SK-N-SH treated with all-trans-retinoic acid at 6 μM for 48 hours (cell line): ENCODE results near the gene NDUFAF2.

Experiments
- ATAC-seq: fragments of 200-7000 bp; cut with Tn5 transposase; 3 replicates; pipeline ENCODE4 v1.9.1; 2020; ENCODE audit warnings: mild to moderate bottlenecking, moderate library complexity
- BACH2 ChIP-seq: fragments of 250-450 bp; sonication (Bioruptor Pico); IDR thresholded peaks from 2 replicates; pipeline ENCODE4 v1.9.0; 2021; ENCODE audit warnings: mild to moderate bottlenecking, borderline replicate concordance
- CSDC2 ChIP-seq: fragments of 250-450 bp; sonication (Bioruptor Pico); IDR thresholded peaks from 2 replicates; pipeline ENCODE4 v1.5.0; 2020; ENCODE audit warnings: mild to moderate bottlenecking, moderate library complexity
- ESRRG ChIP-seq: fragments of 250-450 bp; sonication (Bioruptor Pico); IDR thresholded peaks from 2 replicates; pipeline ENCODE4 v1.6.1; 2021; ENCODE audit warnings: mild to moderate bottlenecking
- GLIS3 ChIP-seq: fragments of 250-450 bp; sonication (Bioruptor Pico); IDR thresholded peaks from 2 replicates; pipeline ENCODE4 v1.5.0; 2020; ENCODE audit warnings: mild to moderate bottlenecking, moderate library complexity
- ISL1 ChIP-seq: fragments of 250-450 bp; sonication (Bioruptor Pico); IDR thresholded peaks from 2 replicates; pipeline ENCODE4 v2.1.2; 2022; ENCODE audit warnings: mild to moderate bottlenecking, moderate library complexity
- OSR1 ChIP-seq: fragments of 250-450 bp; sonication (Bioruptor Pico); IDR thresholded peaks from 2 replicates; pipeline ENCODE4 v1.8.0; 2022; ENCODE audit warnings: moderate library complexity, mild to moderate bottlenecking, inconsistent platforms
- PPARA ChIP-seq: fragments of 250-450 bp; sonication (Bioruptor Pico); IDR thresholded peaks from 2 replicates; pipeline ENCODE4 v1.5.0; 2020; ENCODE audit warnings: mild to moderate bottlenecking, borderline replicate concordance
- RARB ChIP-seq: fragments of 250-450 bp; sonication (Bioruptor Pico); IDR thresholded peaks from 2 replicates; pipeline ENCODE4 v1.8.0; 2021; ENCODE audit warnings: mild to moderate bottlenecking, moderate library complexity
- SNAI2 ChIP-seq: fragments of 250-450 bp; sonication (Bioruptor Pico); IDR thresholded peaks from 2 replicates; pipeline ENCODE4 v1.5.0; 2020; ENCODE audit warnings: mild to moderate bottlenecking, moderate library complexity
- TCF4 ChIP-seq: fragments of 250-450 bp; sonication (Bioruptor Pico); IDR thresholded peaks from 2 replicates; pipeline ENCODE4 v1.8.0; 2021; ENCODE audit warnings: mild to moderate bottlenecking, moderate library complexity, borderline replicate concordance
- TOX ChIP-seq: fragments of 250-450 bp; sonication (Bioruptor Pico); IDR thresholded peaks from 2 replicates; pipeline ENCODE4 v1.8.0; 2021; ENCODE audit warnings: mild to moderate bottlenecking, moderate library complexity, borderline replicate concordance
- ZC3H10 ChIP-seq: fragments of 250-450 bp; sonication (Bioruptor Pico); IDR thresholded peaks from 2 replicates; pipeline ENCODE4 v1.5.1; 2021; ENCODE audit warnings: mild to moderate bottlenecking, moderate library complexity
- ZFP3 ChIP-seq: fragments of 250-450 bp; sonication (Bioruptor Pico); IDR thresholded peaks from 2 replicates; pipeline ENCODE4 v1.5.0; 2020; ENCODE audit warnings: mild to moderate bottlenecking, moderate library complexity
- ZFP30 ChIP-seq: fragments of 450-650 bp; formaldehyde crosslinking; IDR thresholded peaks from 2 replicates; pipeline ENCODE4 v1.5.0; 2022; ENCODE audit warnings: mild to moderate bottlenecking, moderate library complexity
- ZNF565 ChIP-seq: fragments of 450-650 bp; formaldehyde crosslinking; conservative IDR thresholded peaks from 2 replicates; pipeline ENCODE4 v1.5.0; 2020; ENCODE audit warnings: low read depth, mild to moderate bottlenecking, moderate library complexity
- ZNF70 ChIP-seq: fragments of 450-650 bp; formaldehyde crosslinking; IDR thresholded peaks from 2 replicates; pipeline ENCODE4 v1.5.0; 2020; ENCODE audit warnings: mild to moderate bottlenecking, moderate library complexity
- ZNF8 ChIP-seq: fragments of 450-650 bp; formaldehyde crosslinking; IDR thresholded peaks from 2 replicates; pipeline ENCODE4 v1.5.0; 2020; ENCODE audit warnings: mild to moderate bottlenecking, moderate library complexity
- TF ChIP-seq, protein P1 (sequence below): fragments of 250-450 bp; sonication (Bioruptor Pico); IDR thresholded peaks from 2 replicates; pipeline ENCODE4 v1.8.0; 2021; ENCODE audit warnings: low read depth, mild to moderate bottlenecking, moderate library complexity, borderline replicate concordance
- TF ChIP-seq, protein P2 (sequence below): fragments of 250-450 bp; sonication (Bioruptor Pico); IDR thresholded peaks from 2 replicates; pipeline ENCODE4 v1.8.0; 2020; ENCODE audit warnings: mild to moderate bottlenecking, moderate library complexity, borderline replicate concordance
- TF ChIP-seq, protein P3 (sequence below): fragments of 250-450 bp; sonication (Bioruptor Pico); IDR thresholded peaks from 2 replicates; pipeline ENCODE4 v1.5.1; 2021; ENCODE audit warnings: mild to moderate bottlenecking, moderate library complexity
- TF ChIP-seq, protein P4 (sequence below): fragments of 250-450 bp; sonication (Bioruptor Pico); IDR thresholded peaks from 2 replicates; pipeline ENCODE4 v1.5.1; 2020; ENCODE audit warnings: low read depth, mild to moderate bottlenecking, moderate library complexity
- TF ChIP-seq, protein P5 (sequence below): fragments of 250-450 bp; sonication (Bioruptor Pico); IDR thresholded peaks from 2 replicates; pipeline ENCODE4 v1.5.0; 2020; ENCODE audit warnings: mild to moderate bottlenecking, moderate library complexity

NDUFAF2 gene

DNA sequence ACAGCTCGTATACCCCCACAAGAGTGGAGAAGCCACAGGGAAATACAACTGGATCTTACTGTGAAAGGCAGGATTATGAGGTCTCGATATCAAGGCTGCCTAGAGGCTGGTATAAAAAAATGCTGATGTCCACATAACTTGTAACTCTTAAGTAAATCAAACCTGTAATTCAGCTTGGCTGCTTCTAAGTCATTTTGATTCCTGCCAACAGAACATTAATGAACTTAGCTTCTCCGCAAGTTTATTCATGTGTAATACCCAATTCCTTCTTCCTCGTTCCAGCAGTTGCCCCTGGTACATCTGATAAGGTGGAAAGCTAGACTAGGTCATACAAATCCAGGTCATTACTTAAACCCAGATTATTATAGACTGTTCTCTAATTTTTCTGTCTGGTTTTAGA lies 233.7 kb downstream of the NDUFAF2 start (continued):
- TF ChIP-seq ZFP3 (CRISPR knock-in tag): no peak

DNA sequence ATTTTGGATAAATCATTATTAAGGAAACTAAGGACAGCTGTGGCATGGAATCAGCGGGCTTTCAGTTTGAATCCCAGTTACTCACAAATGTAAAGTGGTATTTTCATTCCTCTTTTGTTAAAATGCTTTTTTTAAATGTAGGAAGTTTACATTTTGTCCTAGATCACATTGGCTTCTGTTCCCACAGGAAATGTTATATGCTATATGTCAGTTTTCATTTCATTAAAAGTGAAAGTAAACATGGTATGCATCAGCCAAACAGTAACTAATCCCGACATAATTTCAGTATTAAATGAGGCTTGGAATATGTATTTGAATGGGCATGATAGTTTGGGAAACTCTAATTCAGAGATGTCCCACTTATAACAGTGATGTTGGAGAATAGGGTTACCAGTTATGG lies 235.9 kb downstream of the NDUFAF2 start:
- TF ChIP-seq ZNF8 (CRISPR knock-in tag): no peak
- TF ChIP-seq ESRRG (CRISPR knock-in tag): no peak
- no peak for TF ChIP-seq ZFP3 (CRISPR knock-in tag)
- no peak for TF ChIP-seq BACH2 (CRISPR knock-in tag)
- TF ChIP-seq RARB (CRISPR knock-in tag): no peak
- TF ChIP-seq PPARA (CRISPR knock-in tag): no peak
- TF ChIP-seq ZNF70: no peak
- no peak for TF ChIP-seq CSDC2 (CRISPR knock-in tag)
- TF ChIP-seq TOX (CRISPR knock-in tag): no peak
- TF ChIP-seq, protein P1, sequence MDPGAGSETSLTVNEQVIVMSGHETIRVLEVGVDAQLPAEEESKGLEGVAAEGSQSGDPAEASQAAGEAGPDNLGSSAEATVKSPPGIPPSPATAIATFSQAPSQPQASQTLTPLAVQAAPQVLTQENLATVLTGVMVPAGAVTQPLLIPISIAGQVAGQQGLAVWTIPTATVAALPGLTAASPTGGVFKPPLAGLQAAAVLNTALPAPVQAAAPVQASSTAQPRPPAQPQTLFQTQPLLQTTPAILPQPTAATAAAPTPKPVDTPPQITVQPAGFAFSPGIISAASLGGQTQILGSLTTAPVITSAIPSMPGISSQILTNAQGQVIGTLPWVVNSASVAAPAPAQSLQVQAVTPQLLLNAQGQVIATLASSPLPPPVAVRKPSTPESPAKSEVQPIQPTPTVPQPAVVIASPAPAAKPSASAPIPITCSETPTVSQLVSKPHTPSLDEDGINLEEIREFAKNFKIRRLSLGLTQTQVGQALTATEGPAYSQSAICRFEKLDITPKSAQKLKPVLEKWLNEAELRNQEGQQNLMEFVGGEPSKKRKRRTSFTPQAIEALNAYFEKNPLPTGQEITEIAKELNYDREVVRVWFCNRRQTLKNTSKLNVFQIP (CRISPR knock-in tag): no peak
- TF ChIP-seq SNAI2: no peak
- TF ChIP-seq, protein P2, sequence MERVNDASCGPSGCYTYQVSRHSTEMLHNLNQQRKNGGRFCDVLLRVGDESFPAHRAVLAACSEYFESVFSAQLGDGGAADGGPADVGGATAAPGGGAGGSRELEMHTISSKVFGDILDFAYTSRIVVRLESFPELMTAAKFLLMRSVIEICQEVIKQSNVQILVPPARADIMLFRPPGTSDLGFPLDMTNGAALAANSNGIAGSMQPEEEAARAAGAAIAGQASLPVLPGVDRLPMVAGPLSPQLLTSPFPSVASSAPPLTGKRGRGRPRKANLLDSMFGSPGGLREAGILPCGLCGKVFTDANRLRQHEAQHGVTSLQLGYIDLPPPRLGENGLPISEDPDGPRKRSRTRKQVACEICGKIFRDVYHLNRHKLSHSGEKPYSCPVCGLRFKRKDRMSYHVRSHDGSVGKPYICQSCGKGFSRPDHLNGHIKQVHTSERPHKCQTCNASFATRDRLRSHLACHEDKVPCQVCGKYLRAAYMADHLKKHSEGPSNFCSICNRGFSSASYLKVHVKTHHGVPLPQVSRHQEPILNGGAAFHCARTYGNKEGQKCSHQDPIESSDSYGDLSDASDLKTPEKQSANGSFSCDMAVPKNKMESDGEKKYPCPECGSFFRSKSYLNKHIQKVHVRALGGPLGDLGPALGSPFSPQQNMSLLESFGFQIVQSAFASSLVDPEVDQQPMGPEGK (CRISPR knock-in tag): no peak
- TF ChIP-seq, protein P3, sequence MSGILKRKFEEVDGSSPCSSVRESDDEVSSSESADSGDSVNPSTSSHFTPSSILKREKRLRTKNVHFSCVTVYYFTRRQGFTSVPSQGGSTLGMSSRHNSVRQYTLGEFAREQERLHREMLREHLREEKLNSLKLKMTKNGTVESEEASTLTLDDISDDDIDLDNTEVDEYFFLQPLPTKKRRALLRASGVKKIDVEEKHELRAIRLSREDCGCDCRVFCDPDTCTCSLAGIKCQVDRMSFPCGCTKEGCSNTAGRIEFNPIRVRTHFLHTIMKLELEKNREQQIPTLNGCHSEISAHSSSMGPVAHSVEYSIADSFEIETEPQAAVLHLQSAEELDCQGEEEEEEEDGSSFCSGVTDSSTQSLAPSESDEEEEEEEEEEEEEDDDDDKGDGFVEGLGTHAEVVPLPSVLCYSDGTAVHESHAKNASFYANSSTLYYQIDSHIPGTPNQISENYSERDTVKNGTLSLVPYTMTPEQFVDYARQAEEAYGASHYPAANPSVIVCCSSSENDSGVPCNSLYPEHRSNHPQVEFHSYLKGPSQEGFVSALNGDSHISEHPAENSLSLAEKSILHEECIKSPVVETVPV (CRISPR knock-in tag): no peak
- TF ChIP-seq OSR1 (CRISPR knock-in tag): no peak
- TF ChIP-seq, all 23 proteins: peak for 0
- ATAC-seq: peak; percentile 28; the same call in 1 of the 3 replicates

DNA sequence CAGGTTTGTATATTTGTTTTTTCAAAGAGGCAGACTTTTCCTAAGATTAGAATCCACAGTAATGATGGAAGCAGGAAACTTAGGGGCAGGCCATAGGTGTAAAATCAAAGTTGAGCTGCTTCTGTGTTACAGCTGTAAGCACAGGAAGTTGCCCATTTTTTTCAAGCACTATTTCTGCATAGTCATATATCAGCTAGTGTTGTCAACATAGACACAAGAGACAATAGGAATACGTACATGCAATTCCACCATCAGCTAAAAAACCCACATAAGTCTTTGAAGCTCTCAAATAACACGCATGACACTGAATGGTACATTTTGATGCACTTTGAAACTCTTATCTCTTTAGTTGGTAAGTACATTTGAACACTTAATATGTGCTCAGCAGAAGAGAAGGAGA lies 237.4 kb downstream of the NDUFAF2 start:
- TF ChIP-seq ZNF565 (no peak), OSR1 (CRISPR knock-in tag) (no peak), ZC3H10 (CRISPR knock-in tag) (no peak)
- ATAC-seq: no peak

DNA sequence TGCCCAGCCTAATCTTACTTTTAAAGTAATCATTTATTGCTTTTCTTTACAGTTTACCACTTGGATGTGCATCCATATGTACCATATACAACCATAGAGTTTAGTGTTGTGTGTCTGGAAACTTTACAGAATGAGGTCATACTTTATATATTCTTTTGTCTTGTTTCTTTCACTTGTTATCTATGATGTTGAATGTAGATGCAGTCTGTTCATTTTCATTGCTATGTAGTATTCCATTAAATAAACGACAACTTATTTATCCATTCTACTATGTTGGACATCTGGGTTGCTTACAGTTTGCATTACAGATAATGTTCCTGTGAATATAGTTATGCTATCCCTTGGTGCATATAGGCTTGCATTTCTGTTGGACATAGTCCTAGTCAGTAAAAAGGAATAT lies 238.5 kb downstream of the NDUFAF2 start:
- no peak for ATAC-seq
- TF ChIP-seq, protein P3 (CRISPR knock-in tag): no peak
- TF ChIP-seq, protein P1 (CRISPR knock-in tag): no peak
- TF ChIP-seq ESRRG (CRISPR knock-in tag): no peak
- TF ChIP-seq, protein P2 (CRISPR knock-in tag): no peak
- TF ChIP-seq ZNF8 (CRISPR knock-in tag): no peak
- no peak for TF ChIP-seq ISL1 (CRISPR knock-in tag)
- TF ChIP-seq, protein P4, sequence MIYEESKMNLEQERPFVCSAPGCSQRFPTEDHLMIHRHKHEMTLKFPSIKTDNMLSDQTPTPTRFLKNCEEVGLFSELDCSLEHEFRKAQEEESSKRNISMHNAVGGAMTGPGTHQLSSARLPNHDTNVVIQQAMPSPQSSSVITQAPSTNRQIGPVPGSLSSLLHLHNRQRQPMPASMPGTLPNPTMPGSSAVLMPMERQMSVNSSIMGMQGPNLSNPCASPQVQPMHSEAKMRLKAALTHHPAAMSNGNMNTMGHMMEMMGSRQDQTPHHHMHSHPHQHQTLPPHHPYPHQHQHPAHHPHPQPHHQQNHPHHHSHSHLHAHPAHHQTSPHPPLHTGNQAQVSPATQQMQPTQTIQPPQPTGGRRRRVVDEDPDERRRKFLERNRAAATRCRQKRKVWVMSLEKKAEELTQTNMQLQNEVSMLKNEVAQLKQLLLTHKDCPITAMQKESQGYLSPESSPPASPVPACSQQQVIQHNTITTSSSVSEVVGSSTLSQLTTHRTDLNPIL (CRISPR knock-in tag): no peak
- TF ChIP-seq ZFP30 (CRISPR knock-in tag): no peak
- TF ChIP-seq, protein P5, sequence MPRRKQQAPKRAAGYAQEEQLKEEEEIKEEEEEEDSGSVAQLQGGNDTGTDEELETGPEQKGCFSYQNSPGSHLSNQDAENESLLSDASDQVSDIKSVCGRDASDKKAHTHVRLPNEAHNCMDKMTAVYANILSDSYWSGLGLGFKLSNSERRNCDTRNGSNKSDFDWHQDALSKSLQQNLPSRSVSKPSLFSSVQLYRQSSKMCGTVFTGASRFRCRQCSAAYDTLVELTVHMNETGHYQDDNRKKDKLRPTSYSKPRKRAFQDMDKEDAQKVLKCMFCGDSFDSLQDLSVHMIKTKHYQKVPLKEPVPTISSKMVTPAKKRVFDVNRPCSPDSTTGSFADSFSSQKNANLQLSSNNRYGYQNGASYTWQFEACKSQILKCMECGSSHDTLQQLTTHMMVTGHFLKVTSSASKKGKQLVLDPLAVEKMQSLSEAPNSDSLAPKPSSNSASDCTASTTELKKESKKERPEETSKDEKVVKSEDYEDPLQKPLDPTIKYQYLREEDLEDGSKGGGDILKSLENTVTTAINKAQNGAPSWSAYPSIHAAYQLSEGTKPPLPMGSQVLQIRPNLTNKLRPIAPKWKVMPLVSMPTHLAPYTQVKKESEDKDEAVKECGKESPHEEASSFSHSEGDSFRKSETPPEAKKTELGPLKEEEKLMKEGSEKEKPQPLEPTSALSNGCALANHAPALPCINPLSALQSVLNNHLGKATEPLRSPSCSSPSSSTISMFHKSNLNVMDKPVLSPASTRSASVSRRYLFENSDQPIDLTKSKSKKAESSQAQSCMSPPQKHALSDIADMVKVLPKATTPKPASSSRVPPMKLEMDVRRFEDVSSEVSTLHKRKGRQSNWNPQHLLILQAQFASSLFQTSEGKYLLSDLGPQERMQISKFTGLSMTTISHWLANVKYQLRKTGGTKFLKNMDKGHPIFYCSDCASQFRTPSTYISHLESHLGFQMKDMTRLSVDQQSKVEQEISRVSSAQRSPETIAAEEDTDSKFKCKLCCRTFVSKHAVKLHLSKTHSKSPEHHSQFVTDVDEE: no peak
- no peak for TF ChIP-seq PPARA (CRISPR knock-in tag)
- no peak for TF ChIP-seq CSDC2 (CRISPR knock-in tag)
- TF ChIP-seq ZNF70: no peak
- no peak for TF ChIP-seq TCF4 (CRISPR knock-in tag)
- TF ChIP-seq BACH2 (CRISPR knock-in tag): no peak
- no peak for TF ChIP-seq SNAI2
- no peak for TF ChIP-seq ZFP3 (CRISPR knock-in tag)
- no peak for TF ChIP-seq GLIS3 (CRISPR knock-in tag)
- TF ChIP-seq RARB (CRISPR knock-in tag): no peak
